ENCODE data around the gene PPIL1.
A peak's percentile ranks its signal among the peaks of the same experiment; 100 is the strongest.

The PPIL1 gene

GRCh38 chr6:36833182-36833789 lies 41.3 kb downstream of the PPIL1 start:
- no peak for DNase-seq

- no peak for DNase-seq
These were observed 42.3 kb downstream of the PPIL1 start for GRCh38 chr6:36832313-36832712.

DNA sequence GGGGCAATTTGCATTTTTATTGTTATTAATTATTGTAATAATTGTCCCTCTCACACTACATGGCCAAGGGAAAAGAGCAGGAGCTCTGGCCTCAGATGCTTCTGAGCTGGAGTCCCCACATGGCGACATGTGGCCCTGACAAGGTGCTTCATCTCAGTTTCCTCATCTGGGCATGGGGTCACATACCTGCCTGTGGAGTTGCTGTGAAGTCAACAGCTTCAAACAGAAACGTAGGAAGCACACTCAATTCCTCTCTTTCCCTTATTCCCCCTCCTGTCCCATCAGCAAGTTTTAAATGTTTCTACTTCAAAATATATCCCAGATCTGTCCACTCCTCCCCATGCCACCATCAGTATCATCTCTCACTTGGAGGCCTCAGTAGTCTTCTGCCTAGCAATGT lies 44.0 kb downstream of the PPIL1 start:
- DNase-seq, result no peak

DNA sequence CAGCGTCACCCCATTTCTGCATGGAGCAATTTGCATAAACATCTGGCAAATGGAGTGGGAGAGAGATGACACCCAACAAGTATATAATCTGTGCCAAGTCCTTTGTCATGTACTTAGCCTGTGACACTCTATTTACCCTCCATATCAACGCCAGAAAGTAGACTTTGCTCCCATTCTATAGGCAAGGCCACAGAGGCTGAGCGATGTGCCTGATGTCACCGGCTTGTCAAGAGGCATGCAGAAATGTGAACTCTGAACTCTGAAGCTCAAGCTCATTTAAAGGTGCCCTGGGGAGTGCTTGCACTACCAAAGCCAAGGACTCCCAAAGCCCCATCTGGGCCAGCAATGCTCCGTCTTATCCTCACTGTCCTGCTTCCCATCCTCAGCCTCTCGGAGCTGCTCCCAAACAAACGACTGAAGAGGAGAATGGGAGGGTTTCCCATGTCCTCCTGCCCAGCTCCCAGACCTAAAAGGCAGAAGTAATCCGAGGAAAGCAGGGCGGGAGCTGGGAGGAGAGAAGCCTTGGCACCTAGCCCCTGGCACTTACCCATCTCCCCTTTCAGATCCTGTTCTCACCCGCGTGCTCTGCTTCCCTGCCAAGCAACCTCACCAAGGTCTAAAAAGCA lies 44.6 kb downstream of the PPIL1 start:
- peak; percentile 88 for DNase-seq

DNA sequence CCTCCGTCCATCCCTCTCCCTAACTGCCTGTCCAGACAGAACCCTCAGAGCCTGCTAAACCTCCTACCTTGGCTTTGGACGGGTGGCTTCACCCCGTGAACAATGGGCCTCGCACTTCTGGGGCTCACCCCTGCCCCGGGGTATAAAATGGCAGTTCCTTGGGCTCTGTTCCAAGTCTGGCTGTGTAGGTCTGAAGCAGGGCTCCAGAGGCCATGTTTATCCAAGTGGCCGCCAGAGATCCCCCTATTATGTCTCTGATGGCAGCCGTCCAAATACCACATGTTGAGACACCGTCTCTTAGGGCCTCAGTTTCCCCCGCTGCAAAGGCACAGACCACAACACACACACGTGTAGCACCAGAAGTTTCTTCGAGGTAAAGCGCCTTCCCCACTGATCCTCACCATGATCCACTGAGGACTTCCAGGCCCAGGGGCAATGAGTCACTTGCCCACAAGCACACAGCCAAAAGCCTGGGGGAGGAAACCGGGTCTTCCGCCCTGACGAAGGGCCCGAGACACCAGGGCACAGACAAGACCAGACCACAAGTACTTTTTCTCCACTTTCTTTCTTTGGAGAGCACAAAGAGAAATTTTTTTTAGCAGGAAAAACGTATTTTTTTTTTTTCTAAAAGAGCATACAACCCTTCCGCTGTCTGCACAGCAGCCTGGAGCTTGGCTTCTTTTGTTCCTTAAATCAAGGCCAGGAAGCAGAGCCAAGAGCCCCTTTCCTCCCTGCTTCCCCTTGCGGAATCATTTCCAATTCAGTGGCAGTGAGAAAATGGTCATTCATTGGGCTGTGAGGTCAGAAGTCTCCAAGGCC lies 47.1 kb downstream of the PPIL1 start:
- peak; percentile 74 for DNase-seq

DNA sequence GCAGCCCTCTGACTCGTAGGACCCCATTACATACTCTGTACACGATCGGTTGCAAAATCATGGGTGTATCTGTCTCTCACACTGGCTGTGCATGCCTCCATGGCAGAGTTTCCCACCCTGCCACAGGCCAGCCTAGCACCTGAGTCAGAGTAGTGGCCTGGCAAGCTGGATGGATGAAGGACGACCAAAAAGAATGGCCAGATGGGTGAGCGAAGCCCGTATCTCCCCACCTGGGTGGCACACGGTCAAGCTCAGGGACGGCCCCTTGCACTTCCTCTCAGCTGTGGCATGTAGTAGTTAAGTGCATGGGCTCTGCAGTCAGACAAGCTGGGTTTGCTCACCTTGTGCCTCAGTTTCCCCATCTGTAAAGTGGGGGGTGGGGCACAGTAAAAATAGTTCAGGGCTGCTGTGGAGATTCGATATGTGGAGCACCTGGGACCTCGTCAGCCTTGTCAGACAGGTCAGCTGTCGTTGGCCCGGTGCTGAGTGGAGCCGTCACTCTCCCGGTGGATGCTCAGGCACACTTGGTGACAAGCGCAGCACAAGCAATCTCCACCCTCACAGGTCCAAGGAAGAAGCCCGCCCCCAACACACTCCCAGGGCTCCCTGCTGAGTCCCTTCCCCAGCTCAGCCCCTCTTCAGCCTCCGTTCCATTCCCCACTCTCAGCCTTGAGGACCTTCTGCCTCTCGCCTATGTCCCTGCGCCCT lies 47.9 kb downstream of the PPIL1 start:
- no peak for DNase-seq

DNA sequence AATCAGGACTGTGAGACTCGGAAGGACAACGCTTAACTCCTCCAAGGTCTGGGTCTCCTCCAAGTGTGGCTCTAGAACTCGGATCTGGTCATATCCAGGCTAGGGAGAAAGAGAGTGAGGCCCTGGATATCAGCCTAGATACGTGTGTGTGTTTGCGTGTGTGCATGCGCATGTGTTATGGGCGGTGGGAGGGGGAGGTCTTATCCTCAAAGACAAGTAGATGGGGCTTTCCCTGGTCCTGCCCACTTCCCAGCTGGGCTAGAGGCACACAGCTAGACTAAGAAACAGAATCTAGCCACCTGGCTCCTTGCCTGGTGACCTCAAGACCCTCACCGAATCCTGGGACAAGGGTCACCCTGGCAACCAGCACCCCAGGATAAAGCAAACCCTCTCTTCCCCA lies 48.6 kb downstream of the PPIL1 start:
- no peak for DNase-seq

GRCh38 chr6:36825452-36825851 lies 49.2 kb downstream of the PPIL1 start:
- no peak for DNase-seq

DNA sequence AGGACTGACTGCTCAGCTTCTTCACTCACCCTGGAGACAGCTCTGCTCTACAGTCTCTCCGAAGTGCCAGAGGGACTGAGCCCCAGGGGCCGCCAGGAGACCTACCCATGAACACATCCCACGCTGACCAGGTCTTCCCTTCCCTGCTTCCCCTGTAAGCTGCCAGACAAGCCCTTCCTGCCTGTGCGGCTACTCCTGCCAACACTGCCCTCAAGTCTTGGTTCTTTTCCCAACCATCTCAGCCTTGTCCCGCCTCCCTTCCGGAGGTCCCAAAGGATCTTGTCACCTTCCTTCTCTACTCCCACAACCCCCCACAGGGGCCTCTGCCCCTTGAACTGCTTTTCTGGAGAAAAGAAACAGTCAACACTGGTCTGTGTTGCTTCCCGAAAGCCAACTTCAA lies 50.4 kb downstream of the PPIL1 start:
- DNase-seq, result no peak

GRCh38 chr6:36823421-36824096 lies 51.0 kb downstream of the PPIL1 start:
- DNase-seq, result no peak

- DNase-seq, result no peak
These were observed 51.9 kb downstream of the PPIL1 start for GRCh38 chr6:36822506-36823269.

DNA sequence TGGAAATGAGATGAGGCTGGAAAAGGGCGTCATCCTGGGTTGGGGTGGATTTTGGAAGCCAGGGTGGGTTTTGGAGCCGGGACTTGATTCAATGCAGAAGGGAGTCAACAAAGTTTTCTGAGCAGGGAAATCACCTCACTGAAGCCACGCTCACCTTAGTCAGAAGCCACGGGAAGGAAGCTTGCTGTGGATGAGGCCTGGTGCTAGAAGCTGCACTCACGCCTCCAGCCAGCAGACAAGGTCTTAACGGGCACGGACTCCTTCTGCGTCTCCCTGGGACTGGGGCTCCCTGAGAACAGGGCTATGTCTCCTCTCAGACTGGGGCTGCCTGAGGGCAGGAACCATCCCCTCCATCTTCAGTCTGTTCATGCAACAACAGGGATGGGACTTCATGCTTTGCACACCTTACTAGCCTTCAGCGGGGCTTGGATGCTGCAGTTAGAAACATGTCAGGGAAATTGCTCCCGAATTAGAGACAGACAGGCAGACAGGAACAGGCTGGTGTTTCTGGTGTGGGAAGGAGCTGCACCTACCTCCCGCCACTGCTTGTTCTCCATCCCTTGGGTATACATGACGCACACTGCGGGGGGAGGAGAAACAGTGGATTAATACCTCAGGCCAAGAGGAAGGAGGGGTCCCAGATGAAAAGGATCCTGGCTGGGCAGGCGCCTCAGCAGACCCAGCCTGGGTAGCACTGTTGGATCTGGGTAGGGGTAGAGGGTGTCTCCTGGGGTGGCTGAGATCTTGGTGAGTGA lies 52.8 kb downstream of the PPIL1 start:
- no peak for DNase-seq

- no peak for DNase-seq
These were observed 53.7 kb downstream of the PPIL1 start for GRCh38 chr6:36820700-36821580.

- no peak for DNase-seq
These were observed 55.8 kb downstream of the PPIL1 start for GRCh38 chr6:36818756-36819155.

- no peak for DNase-seq
These were observed 56.8 kb downstream of the PPIL1 start for GRCh38 chr6:36817847-36818246.

DNA sequence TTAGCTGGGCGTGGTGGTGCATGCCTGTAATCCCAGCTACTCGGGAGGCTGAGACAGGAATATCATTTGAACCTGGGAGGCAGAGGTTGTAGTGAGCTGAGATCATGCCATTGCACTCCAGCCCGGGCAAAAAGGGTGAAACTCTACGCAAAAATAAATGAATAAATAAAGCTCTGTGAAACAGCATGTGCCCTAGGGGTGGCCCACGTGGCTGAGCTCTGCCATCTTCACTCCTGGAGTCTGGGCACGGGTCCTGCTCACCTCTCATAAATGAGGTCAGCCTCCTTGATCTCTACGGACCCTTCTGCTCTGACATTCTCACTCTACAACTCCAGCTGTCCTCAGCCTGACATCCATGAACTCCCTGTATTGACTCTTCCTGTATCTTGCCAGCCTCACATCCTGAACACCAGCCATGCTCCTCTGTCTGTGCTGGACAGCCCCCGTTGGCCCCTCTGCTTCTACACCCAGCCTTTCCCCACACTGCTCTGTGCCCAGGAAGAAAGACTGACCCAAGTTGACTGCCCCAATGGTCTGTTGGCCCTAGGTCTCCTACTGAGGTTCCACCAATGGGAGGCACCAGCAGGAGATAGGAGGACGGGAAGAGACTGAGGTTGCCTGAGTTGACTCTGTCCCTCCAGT lies 57.3 kb downstream of the PPIL1 start:
- no peak for DNase-seq

DNA sequence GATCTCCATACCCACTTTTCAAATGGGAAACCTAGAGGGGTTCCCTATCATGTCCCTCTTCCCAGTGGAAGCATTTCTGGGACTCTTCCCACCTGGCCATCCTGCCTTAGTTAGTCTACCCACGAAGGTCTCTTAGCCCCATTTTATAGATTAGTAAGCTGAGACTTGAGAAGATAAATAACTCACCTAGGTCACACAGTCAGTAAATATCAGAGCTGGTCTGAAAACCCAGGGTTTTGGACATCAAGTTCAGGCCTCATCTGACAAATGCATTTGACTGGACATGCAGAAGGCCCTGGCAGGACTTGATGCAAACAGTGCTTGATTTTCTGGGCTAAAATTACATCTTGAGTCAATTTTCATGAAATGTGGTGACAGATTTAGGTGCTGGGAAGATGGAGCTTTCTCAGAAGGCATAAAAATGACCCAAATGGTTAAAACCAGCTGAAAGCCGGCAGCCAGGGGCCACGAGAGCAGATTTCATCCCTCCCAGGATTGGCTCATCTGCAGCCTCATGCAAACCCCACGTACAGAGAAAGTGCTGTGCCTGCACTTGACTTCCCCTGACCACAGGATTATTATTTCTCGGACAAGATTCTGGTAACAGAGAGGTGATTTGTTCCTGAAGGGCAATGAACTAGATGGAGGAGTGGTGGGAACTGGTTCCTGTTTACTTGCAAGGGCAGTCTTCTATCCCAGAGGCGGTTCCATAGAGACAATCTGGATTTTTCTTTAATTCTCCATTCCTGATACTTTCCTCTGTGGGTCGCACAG lies 58.5 kb downstream of the PPIL1 start:
- DNase-seq, result no peak

- no peak for DNase-seq
These were observed 60.4 kb downstream of the PPIL1 start for GRCh38 chr6:36814249-36814648.

- no peak for DNase-seq
These were observed 61.1 kb downstream of the PPIL1 start for GRCh38 chr6:36813526-36813925.

All from right hindlimb (tissue), 1 donor.